Glomerular endothelial cell (primary cell): ENCODE measurements around the gene NUP153. TPM values are rescaled to one million over a fixed set of nuclear protein-coding genes. Genes with fewer than 3 reads are reported as not detected.

Experiments
- DNase-seq: peaks from one replicate; pipeline ENCODE4 v3.0.0-alpha.2; 2011; ENCODE audit warnings: low read depth, low spot score; ENCODE audit errors: extremely low read depth
- total RNA-seq: library from RNA; depleted of rRNA; stranded (reverse); fragments of >200 nt; gene quantifications from 2 replicates; pipeline ENCODE4 v1.2.3, GENCODE V29; 2015

Gene NUP153
- total RNA-seq, 1 donor from 2014 or later = 34.1 TPM

GRCh38 chr6:17577059-17577458 lies 129.7 kb downstream of the NUP153 start:
- DNase-seq = no peak

GRCh38 chr6:17574866-17575560 lies 131.7 kb downstream of the NUP153 start:
- DNase-seq = no peak

- DNase-seq = no peak
These were observed 141.3 kb downstream of the NUP153 start for GRCh38 chr6:17565399-17565798.

Other genes starting within 250 kb of the NUP153 start
- 18.9 and 20.2 TPM in 2 replicates for gene FAM8A1, start 106.6 kb downstream of the NUP153 start, total RNA-seq